ENCODE results near the gene ICAM1. TPM values are rescaled to one million over a fixed set of nuclear protein-coding genes. Genes with fewer than 3 reads are reported as not detected.

The ICAM1 gene
- total and polyA plus RNA-seq, 2 of the 13 experiments (the other 11 are each of a cell fraction or from before 2014, with no cell fraction given) = 37.9 to 98.4 TPM

- TF ChIP-seq FOXP1 (IDR thresholded peaks at IDR 0.05) (no peak), FOXP1 (CRISPR knock-in tag; IDR thresholded peaks at IDR 0.05) (no peak), ZFP62 (CRISPR knock-in tag; IDR thresholded peaks at IDR 0.05) (no peak), MIER3 (CRISPR knock-in tag; IDR thresholded peaks at IDR 0.05; ENCODE audit: borderline replicate concordance) (no peak), ZC3H13 (CRISPR knock-in tag; IDR thresholded peaks at IDR 0.05) (0 out of 2 replicates have a peak, but pooled peaks have one; percentile 47), GLI4 (CRISPR knock-in tag; IDR thresholded peaks at IDR 0.05; ENCODE audit: borderline replicate concordance) (no peak), DBP (CRISPR knock-in tag; IDR thresholded peaks at IDR 0.05; ENCODE audit: not compliant biosample characterization) (no peak), ZNF232 (CRISPR knock-in tag; IDR thresholded peaks at IDR 0.05; ENCODE audit: borderline replicate concordance) (0 out of 2 replicates have a peak, but pooled peaks have one; percentile 17), ZNF747 (CRISPR knock-in tag; IDR thresholded peaks at IDR 0.05; ENCODE audit: borderline replicate concordance) (no peak), ZFY (CRISPR knock-in tag; IDR thresholded peaks at IDR 0.05) (peak; percentile 59), RAD51 (IDR thresholded peaks at IDR 0.05; ENCODE audit: borderline replicate concordance) (no peak), PLSCR1 (CRISPR knock-in tag; IDR thresholded peaks at IDR 0.05; ENCODE audit: borderline replicate concordance) (no peak), MEF2D (CRISPR knock-in tag; IDR thresholded peaks at IDR 0.05) (no peak), ZNF660 (CRISPR knock-in tag; IDR thresholded peaks at IDR 0.05; ENCODE audit: borderline replicate concordance, low read depth) (no peak), MEIS2 (CRISPR knock-in tag; IDR thresholded peaks at IDR 0.05) (no peak), POLR2AphosphoS2 (IDR thresholded peaks at IDR 0.05; ENCODE audit: low read depth, low read length) (no peak), PLRG1 (conservative IDR thresholded peaks at IDR 0.05) (no peak), ATF6 (CRISPR knock-in tag; conservative IDR thresholded peaks at IDR 0.05) (no peak), ZBED4 (CRISPR knock-in tag; IDR thresholded peaks at IDR 0.05; ENCODE audit: borderline replicate concordance) (no peak), SP5 (CRISPR knock-in tag; IDR thresholded peaks at IDR 0.05; ENCODE audit: borderline replicate concordance, low read depth) (peak; percentile 87), ZNF136 (CRISPR knock-in tag; IDR thresholded peaks at IDR 0.05; ENCODE audit: low read depth) (no peak), CTCF (CRISPR knock-in tag; IDR thresholded peaks at IDR 0.05) (no peak)
Measured at GRCh38 chr19:10230861-10231611, 39.9 kb upstream of the ICAM1 start, which contains the start of gene S1PR2 (continued).

Measured in HepG2 (cell line).